Panc1 (cell line): ENCODE results near the gene CPXM1. TPM values are rescaled to one million over a fixed set of nuclear protein-coding genes. Genes with fewer than 3 reads are reported as not detected.

ENCODE experiments used
- ATAC-seq: fragments of 200-7000 bp; cut with Tn5 transposase; 2 replicates; pipeline ENCODE4 v1.9.1; 2020; ENCODE audit warnings: mild to moderate bottlenecking, moderate library complexity
- BruUV-seq: library from RNA; stranded (reverse); fragments of 400-500 nt; replicated peaks from 2 replicates; lab custom pipeline; 2021; lab: Mats Ljungman, UMichigan
- CTCF ChIA-PET: fragments of 300-600 bp; sonication (Branson Sonifier 250); formaldehyde crosslinking; loops from one replicate; lab custom pipeline; 2022; ENCODE audit warnings: antibody characterized with exemption; lab: Charles Lee
- POLR2A ChIA-PET: fragments of 300-600 bp; sonication (Branson Sonifier 250); formaldehyde crosslinking; loops from one replicate; lab custom pipeline; 2022; ENCODE audit warnings: antibody characterized with exemption; lab: Charles Lee
- DNase-seq: peaks from one replicate; pipeline ENCODE4 v3.0.0-alpha.2; 2010; ENCODE audit warnings: low read depth, low spot score
- H3K27ac ChIP-seq: 2 replicates; pipeline ENCODE4 v1.5.1; 2011; ENCODE audit warnings: mild to moderate bottlenecking, low read length, inconsistent platforms
- H3K27me3 ChIP-seq: fragments of 200-500 bp; sonication (Bioruptor generic); 2 replicates; pipeline ENCODE4 v1.6.0; 2014; ENCODE audit warnings: low read length, inconsistent platforms; ENCODE audit not compliant: control insufficient read depth, insufficient read depth
- H3K36me3 ChIP-seq: fragments of 200-500 bp; sonication (Bioruptor generic); 2 replicates; pipeline ENCODE4 v1.5.1; 2014; ENCODE audit warnings: inconsistent platforms, mild to moderate bottlenecking, low read length, moderate library complexity; ENCODE audit not compliant: control insufficient read depth, insufficient read depth
- H3K4me1 ChIP-seq: 2 replicates; pipeline ENCODE4 v1.5.1; 2011; ENCODE audit warnings: inconsistent platforms, mild to moderate bottlenecking, low read length, moderate library complexity; ENCODE audit not compliant: control insufficient read depth, insufficient read depth
- H3K4me3 ChIP-seq, 2 experiments: 2 replicates each; pipeline ENCODE4 v1.5.1; 2011 to 2012; ENCODE audit warnings: low read depth in 2 of 2, low read length in 2 of 2, mild to moderate bottlenecking in 2 of 2, inconsistent platforms in 1 of 2, moderate library complexity in 1 of 2
- H3K9me3 ChIP-seq: fragments of 200-500 bp; sonication (Bioruptor generic); 2 replicates; pipeline ENCODE4 v1.5.1; 2014; ENCODE audit warnings: low read depth, mild to moderate bottlenecking, inconsistent platforms, low read length, moderate library complexity; ENCODE audit not compliant: control insufficient read depth, insufficient read depth
- CTCF ChIP-seq: fragments of 450-650 bp; IDR thresholded peaks from 2 replicates; pipeline ENCODE4 v1.5.1; 2017; ENCODE audit warnings: mild to moderate bottlenecking
- POLR2AphosphoS5 ChIP-seq: IDR thresholded peaks from 2 replicates; pipeline ENCODE4 v1.6.1; 2012; ENCODE audit warnings: mild to moderate bottlenecking, low read depth, low read length, moderate library complexity
- REST ChIP-seq, 2 experiments: IDR thresholded peaks; 2 replicates each; pipeline ENCODE4 v1.6.1; 2011 to 2012; ENCODE audit warnings: low read depth in 2 of 2, control low read depth in 1 of 2, low read length in 1 of 2, mild to moderate bottlenecking in 1 of 2, moderate library complexity in 1 of 2; ENCODE audit not compliant: insufficient read depth in 1 of 2
- SIN3A ChIP-seq: IDR thresholded peaks from 2 replicates; pipeline ENCODE4 v1.6.1; 2012; ENCODE audit warnings: low read depth, mild to moderate bottlenecking, low read length, moderate library complexity, borderline replicate concordance; ENCODE audit not compliant: insufficient read depth
- TCF7L2 ChIP-seq: IDR thresholded peaks from 2 replicates; pipeline ENCODE4 v1.6.1; 2011; ENCODE audit warnings: mild to moderate bottlenecking, low read depth, low read length, inconsistent platforms
- in situ Hi-C: cut with HindIII; loops from 2 replicates; pipeline ENCODE4 v1.10.0; 2016; ENCODE audit warnings: low sequenced_read_pairs, low pct_unique_long_range_greater_than_20kb
- intact Hi-C: fragments of 100-400 bp; cut with micrococcal nuclease; formaldehyde crosslinking; loops from one replicate; pipeline ENCODE4 v1.10.0; 2022; ENCODE audit not compliant: unreplicated experiment
- total RNA-seq: library from RNA; stranded (reverse); gene quantifications from one replicate; pipeline ENCODE4 v1.2.1, GENCODE V29; 2021; ENCODE audit not compliant: unreplicated experiment

Gene CPXM1
- total RNA-seq, 1 experiment from 2014 or later: not detected

GRCh38 chr20:2816583-2817340, 16.3 kb upstream of the CPXM1 start:
- ChIA-PET CTCF (no interaction called here), POLR2A (no interaction called here)
- TF ChIP-seq REST (IDR thresholded peaks at IDR 0.05; ENCODE audit: insufficient read depth in 1 of 2, low read depth in 2 of 2, low read length in 1 of 2) (no peak), TCF7L2 (no peak), POLR2AphosphoS5 (no peak)
- no peak for DNase-seq
- peaks cover 6% of the 10 kb centered on the region; the same call in 1 of the 2 replicates for H3K9me3 ChIP-seq
- ATAC-seq: peak; percentile 46; the same call in 1 of the 2 replicates
- no peak overlapping the region for H3K4me3 ChIP-seq
- in situ Hi-C loops (no loop called here), intact Hi-C loops (no loop called here)
- no peaks in the 10 kb centered on the region for H3K36me3 ChIP-seq
- no peaks in the 10 kb centered on the region; the same call in 1 of the 2 replicates for H3K4me1 ChIP-seq
- H3K27ac ChIP-seq: no peak overlapping the region
- H3K27me3 ChIP-seq: no peaks in the 10 kb centered on the region
- no TSS peak for BruUV-seq

- ATAC-seq (no peak), DNase-seq (no peak)
- ChIA-PET CTCF (no interaction called here), POLR2A (no interaction called here)
- Histone ChIP-seq H3K36me3 (no peaks in the 10 kb centered on the region), H3K9me3 (peaks cover 6% of the 10 kb centered on the region; the same call in 1 of the 2 replicates), H3K4me3 (no peak within 1 kb of the TSS), H3K27ac (no peak within 1 kb of the TSS), H3K27me3 (no peaks in the 10 kb centered on the region), H3K4me1 (no peaks in the 10 kb centered on the region; the same call in 1 of the 2 replicates)
- BruUV-seq: no TSS peak
- intact Hi-C loops: no loop called here
- TF ChIP-seq CTCF (no peak), TCF7L2 (no peak), REST (IDR thresholded peaks at IDR 0.05; ENCODE audit: insufficient read depth in 1 of 2, low read depth in 2 of 2, low read length in 1 of 2) (no peak), POLR2AphosphoS5 (no peak), SIN3A (no peak)
- in situ Hi-C loops: no loop called here
These were observed 15.7 kb upstream of the CPXM1 start, which contains the start of gene TMEM239 for GRCh38 chr20:2816030-2816582. TSS of gene TMEM239 (plus strand) at chr20:2816364. CDS start at chr20:2816555, 191 bp downstream.
